ENCODE results near the gene MMP24OS.

Gene MMP24OS

GRCh38 chr20:35286899-35287508 is 9.1 kb upstream of the MMP24OS start:
- H3K27ac ChIP-seq, result no peak overlapping the region
- TF ChIP-seq CTCF (conservative IDR thresholded peaks at IDR 0.05), result no peak

GRCh38 chr20:35286077-35286898 is 8.4 kb upstream of the MMP24OS start:
- H3K27ac ChIP-seq, result no peak overlapping the region
- TF ChIP-seq CTCF (conservative IDR thresholded peaks at IDR 0.05), result no peak

GRCh38 chr20:35285806-35286076 is 7.8 kb upstream of the MMP24OS start:
- no peak for TF ChIP-seq CTCF (conservative IDR thresholded peaks at IDR 0.05)
- H3K27ac ChIP-seq, result no peak overlapping the region

GRCh38 chr20:35284992-35285805 is 7.3 kb upstream of the MMP24OS start:
- peak overlapping the region; percentile 87 for H3K27ac ChIP-seq
- no peak for TF ChIP-seq CTCF (conservative IDR thresholded peaks at IDR 0.05)

- peak within 1 kb of the TSS; percentile 87 for H3K27ac ChIP-seq
- no peak for TF ChIP-seq CTCF (conservative IDR thresholded peaks at IDR 0.05)
Measured at GRCh38 chr20:35284267-35284991, 6.5 kb upstream of the MMP24OS start, which contains the start of gene EIF6. TSS of gene EIF6 (minus strand) at chr20:35284772. CDS start at chr20:35284487, 285 bp downstream.

- peak overlapping the region; percentile 87 for H3K27ac ChIP-seq
- no peak for TF ChIP-seq CTCF (conservative IDR thresholded peaks at IDR 0.05)
Measured at GRCh38 chr20:35283441-35284266, 5.7 kb upstream of the MMP24OS start.
